Measurements from ENCODE around the gene SAA2.
"Not testable (repeated sequence)": the region's sequence is repeated elsewhere in the genome, so short reads cannot be mapped to it uniquely, and the experiment has no call there.

Gene SAA2

DNA sequence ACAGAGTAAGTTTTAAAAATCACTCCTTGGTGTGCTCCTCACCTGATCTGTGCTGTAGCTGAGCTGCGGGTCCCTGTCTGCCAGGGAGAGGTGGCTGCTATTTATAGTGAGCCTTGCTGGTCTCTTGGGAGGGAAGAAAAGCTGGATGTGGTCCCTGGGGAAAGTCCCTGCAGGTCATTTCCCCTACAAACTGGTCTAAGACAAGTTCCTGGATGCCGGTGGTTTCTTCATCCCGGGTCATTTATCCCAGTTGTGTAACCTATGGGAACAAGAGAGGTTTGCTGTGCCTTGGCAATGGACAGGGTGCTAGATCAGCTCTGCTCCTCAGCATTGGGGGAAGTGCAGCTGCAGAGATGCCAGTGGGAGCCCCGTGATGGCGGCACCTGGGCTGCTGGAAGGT lies at the start of gene SAA2:
SAA2 (minus strand) TSS at position 108 of the 400 bp plus-strand sequence. CDS start 657 bp downstream, outside the sequence.
- no peak for DNase-seq

DNA sequence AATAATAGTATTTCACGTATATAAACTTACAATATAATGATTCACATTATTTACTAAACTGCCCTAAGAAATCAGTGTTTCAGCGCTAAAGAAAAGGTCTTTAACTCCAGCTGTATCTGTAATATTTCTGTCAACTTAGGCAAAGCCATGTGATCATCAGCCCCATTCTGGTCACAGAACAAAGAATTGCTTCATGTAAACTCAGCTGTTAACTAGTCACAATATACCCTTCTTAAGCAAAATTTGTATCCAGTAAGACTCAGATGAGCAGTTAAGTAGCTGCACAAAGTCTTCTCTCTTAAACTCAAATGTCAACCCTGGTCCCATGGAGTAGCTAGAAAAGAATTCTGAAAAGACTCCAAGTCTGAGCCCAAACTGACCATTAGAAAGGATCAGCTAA lies 46.8 kb upstream of the SAA2 start:
- DNase-seq = no peak

DNA sequence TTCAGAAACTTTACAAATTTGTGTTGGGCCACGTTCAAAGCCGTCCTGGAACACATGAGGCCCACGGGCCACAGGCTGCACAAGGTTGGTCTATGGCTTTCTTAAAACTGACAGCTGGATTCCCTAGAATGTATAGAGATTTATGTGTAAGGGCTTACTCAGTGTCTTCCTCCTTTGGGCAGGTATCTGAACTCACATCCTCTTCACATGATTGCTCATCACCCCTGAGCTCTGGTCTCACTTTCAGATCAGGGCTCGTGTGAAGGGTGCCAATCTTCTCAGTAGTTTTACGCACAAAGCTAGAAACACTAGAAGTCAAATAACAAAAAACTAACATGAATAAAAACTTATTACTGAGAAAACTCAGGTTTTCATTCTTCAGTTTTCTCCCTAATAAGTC lies 46.4 kb upstream of the SAA2 start:
- DNase-seq = no peak

DNA sequence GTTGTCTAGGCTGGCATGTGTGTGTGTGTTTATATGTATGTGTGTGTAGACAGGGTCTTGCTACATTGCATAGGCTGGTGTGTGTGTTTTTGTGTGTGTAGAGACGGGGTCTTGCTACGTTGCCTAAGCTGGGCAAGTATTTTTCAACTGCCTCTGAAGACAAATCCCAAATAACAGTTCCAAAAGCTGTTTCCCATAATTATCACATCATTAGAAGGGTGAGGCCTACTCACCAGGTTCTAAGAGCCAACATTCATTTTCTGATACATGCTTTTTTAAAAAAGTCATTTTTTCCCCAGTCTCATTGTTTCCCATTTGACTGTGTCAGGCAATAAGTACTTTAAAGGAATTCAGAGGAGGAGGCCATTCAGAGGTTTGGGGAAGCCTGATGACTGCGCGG lies 40.4 kb upstream of the SAA2 start:
- no peak for DNase-seq

DNA sequence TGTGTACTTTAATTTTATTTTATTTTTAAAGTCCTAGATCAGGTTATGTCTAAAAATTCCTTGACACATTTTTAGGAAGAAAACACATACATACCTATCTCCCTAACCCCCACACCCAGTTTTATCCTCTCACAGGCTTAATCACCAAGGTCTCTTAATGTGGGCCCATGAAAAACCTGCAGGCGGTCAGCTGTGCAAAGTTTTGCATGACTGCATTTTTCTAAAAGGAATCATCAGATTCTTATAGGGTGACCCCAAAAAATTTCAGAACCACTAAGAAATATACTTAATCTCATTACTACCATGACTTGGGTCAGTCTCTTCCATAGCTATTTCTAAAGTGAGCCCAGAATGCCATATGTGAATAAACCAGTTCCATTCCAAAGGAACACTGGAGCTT lies 37.4 kb upstream of the SAA2 start:
- no peak for DNase-seq

DNA sequence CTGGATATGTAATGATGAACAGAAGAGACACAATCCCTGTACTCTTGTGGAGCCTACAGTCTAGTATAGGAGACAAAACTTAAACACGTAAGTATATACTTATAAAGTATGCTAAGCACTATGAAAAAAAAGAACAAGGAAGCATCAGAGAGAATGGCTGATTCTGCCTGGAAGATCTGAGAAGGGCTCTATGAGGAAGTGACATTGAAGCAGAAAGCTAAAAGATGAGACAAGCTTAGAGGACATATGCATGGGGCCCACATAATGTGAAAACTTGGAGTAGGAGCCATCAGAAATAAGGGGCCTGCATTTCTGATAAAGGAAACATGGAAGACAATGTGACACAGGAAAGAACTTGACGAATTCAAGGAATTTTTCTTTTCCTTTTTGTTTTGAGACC lies 34.2 kb upstream of the SAA2 start:
- DNase-seq = no peak

DNA sequence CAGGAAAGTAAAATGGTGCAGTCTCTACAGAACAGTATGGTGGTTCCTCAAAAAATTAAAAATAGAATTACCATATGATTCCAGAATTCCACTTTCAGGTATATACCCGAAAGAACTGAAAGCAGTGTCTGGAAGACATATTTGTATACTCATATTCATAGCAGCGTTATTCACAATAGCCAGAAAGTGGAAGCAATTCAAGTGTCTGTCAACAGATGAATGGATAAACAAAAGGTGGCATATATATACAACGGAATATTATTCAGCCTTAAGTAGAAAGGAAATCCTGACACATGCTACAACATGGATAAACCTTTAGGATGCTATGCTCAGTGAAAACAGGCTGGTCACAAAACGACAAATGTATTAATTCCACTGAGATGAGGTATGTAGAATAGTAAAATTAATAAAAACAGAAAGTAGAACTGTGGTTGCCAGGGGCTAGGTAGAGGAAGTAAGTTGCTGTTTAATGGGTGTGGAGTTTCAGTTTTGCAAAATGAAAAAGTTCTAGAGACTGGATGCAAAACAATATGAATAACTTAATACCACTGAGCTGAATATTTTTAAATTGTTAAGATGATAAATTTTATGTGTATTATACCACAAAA lies 32.1 kb upstream of the SAA2 start:
- DNase-seq = no peak

DNA sequence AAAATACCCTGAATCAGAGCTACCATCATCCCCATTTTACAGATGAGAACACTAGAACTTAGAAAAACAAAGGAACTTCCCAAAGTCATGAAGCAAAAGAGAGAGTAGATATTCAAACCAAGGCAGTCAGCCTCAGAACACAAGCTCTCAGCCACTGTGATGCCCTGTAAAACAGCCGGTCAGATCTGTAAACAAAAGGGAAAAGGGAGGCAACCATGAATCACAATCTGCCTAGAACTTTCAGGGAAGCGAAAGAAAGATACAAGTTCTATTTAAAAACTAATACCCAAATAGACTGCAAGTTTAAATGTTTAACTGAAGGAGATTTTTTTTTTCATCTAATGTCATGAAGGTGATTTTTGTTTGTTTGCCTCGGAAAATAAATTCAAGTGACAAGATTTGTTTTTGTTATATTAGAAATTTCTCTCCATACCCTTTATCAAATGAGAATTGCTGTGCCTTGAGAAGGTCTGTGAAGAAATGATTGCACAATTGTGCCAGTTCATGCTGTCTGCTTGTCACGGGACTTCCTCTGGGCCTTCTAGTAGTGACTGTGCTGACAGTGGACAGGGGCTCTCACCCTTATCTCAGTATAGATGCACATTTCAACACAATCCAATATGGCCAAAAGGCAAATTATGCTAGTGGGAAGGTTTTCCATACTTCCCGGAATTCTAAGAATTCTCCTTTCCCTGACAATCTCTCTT lies 29.2 kb upstream of the SAA2 start:
- no peak for DNase-seq

DNA sequence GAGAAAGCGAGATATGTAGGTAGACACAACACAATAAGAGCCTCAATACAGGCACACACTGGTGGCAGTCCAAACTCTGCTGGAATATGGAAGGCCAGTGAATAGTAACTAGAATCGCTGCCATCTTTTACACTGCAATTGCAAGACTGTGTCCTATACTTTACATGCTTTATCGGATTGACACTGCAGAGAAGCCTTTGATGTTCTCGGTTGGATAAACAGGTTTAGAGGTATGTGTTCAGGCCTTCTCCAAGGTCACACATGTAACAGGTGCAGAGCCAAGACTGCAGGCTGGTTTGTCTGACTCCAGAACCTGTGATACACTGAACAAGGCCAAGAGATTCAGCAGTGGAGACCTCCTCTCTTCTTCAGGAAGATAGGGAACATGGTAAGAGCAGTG lies 22.7 kb upstream of the SAA2 start:
- DNase-seq = no peak

DNA sequence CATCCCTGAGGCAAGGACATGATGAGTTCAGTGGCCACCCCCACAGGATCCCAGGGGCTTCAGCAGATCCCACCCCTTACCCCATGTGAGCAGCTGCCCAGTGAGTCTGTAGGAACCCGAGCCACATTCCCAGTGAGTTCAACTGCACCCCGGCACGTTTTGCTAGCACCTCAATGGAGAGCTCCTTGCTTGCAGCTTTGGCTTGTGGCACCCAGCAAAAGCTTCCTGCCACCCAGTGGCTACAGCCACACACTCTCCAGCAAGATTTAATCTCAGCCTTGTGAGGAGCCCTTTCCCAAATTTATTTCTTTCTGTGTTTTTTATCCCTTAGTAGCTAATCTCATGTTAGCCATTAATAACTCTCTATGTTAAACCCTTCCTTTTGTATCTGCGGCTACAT lies 21.6 kb upstream of the SAA2 start:
- DNase-seq = no peak

DNA sequence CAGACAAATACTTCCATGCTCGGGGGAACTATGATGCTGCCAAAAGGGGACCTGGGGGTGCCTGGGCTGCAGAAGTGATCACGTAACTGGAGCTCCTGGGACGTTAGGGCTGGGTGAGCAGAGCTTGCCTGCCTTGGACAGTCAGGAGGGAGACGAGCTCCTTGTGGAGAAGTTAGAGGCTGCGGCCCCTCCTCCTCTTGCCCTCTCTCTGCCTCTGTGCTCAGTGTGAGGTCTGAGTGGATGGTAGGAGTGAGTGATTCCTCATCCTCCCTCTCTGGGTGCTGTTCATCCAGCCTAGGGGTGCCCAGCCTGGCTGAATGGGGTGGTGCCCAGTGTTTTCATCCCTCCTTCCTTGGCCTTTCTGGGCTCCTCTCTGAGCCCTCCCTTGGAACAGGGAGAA lies 20.8 kb upstream of the SAA2 start:
- DNase-seq = not testable (repeated sequence)

DNA sequence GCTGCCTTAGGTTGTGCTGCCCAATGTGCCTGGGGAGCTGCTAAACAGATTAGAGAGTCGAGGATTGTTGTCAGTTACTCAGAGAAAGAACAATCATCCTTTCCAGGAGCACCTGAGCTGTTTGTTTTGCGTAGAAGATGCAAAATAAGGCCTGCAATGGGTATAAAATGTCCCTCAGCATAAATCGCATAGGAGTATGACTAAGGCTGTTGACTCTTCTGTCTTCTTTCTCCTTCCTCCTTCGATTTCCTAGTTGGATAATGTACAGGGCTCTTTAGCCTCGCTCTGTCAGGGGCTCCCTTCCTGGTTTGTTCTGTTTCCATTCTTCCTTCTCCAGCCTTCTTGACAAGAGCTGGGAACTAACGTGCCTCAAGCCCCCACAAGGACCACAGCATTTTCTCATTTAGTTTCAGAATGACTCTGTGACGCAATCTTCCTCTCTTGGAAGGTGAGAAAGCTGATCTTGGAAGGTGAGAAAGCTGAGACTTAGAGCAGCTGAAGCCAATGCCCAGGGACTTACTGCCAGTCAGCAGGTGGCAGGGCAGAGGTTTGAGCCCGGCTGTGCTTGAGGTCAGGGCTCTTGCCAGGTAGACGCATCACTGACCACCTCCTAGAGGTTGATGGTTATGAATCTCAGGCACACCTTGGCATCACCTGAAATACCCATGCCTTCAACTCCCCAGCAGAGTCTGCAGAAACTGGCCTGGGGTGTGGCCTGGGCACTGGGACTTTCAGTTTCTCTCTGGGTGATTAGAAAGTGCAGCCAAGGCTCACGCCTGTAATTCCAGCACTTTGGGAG lies 19.1 kb upstream of the SAA2 start:
- DNase-seq = not testable (repeated sequence)

DNA sequence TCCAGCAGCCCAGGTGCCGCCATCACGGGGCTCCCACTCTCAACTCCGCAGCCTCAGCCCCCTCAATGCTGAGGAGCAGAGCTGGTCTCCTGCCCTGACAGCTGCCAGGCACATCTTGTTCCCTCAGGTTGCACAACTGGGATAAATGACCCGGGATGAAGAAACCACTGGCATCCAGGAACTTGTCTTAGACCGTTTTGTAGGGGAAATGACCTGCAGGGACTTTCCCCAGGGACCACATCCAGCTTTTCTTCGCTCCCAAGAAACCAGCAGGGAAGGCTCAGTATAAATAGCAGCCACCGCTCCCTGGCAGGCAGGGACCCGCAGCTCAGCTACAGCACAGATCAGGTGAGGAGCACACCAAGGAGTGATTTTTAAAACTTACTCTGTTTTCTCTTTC lies 17.5 kb upstream of the SAA2 start, which contains the start of gene SAA1:
SAA1 (plus strand) TSS at position 316 of the 400 bp plus-strand sequence. CDS start 624 bp downstream, outside the sequence.
- DNase-seq = no peak

DNA sequence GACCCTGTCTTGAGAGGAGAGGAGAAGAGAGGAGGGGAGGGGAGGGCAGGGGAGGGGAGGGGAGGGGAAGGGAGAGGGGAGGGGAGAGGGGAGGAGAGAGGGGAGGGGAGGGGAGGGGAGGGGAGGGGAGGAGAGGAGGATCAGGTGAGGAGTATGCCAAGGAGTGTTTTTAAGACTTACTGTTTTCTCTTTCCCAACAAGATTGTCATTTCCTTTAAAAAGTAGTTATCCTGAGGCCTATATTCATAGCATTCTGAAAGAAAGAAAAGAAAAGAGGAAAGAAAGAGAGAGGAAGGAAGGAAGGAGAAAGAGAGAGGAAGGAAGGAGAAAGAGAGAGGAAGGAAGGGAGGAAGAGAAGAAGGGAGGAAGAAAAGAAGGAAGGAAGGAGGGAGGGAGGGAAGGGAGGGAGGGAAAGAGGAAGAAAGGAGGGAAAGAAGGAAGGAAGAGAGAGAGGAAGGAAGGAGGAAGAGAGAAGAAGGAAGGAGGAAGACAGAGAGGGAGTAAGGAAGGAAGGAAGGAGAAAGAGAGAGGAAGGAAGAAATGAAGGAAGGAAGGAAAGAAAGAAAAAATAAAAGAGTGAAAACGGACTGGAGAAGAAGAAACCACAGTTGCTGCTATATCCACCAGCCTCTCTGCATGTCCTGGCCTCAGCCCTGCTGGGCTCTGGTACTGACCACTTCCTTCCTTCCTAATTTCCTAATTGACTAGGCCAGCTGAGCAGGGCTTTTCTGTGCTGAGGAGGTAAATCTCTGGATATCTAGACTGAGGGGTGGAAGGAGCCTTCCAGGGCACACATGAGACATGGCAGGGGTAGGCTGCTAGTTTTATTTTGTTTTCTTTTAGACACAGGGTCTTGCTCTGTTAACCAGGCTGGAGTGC lies 16.4 kb upstream of the SAA2 start:
- DNase-seq = no peak

DNA sequence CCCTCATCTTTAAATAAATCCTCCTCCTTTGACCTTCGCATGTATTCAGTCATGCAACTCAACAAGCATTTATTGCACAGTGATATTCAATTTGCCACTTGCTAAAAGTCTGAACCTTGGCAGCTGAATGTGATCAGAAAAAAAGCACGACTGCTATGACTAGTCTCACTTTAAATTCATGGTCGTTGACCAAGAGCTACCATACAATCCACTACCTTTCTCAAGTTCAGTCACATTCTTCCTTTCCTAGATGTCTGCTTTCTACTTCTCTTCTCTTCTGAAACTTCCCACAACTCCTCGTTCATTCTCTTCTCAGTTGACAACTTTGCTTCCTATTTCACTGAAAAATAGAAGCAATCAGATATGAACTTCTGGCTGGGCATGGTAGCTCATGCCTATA lies 15.6 kb upstream of the SAA2 start:
- no peak for DNase-seq

DNA sequence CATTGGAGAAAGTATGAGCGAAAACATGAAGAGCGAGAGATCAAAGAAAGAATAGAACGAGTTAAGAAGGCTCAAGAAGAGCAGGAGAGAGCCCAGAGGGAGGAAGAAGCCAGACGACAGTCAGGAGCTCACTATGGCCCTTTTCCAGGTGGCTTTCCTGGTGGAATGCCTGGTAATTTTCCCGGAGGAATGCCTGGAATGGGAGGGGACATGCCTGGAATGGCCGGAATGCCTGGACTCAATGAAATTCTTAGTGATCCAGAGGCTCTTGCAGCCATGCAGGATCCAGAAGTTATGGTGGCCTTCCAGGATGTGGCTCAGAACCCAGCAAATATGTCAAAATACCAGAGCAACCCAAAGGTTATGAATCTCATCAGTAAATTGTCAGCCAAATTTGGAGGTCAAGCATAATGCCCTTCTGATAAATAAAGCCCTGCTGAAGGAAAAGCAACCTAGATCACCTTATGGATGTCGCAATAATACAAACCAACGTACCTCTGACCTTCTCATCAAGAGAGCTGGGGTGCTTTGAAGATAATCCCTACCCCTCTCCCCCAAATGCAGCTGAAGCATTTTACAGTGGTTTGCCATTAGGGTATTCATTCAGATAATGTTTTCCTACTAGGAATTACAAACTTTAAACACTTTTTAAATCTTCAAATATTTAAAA lies 14.3 kb upstream of the SAA2 start:
- not testable (repeated sequence) for DNase-seq

DNA sequence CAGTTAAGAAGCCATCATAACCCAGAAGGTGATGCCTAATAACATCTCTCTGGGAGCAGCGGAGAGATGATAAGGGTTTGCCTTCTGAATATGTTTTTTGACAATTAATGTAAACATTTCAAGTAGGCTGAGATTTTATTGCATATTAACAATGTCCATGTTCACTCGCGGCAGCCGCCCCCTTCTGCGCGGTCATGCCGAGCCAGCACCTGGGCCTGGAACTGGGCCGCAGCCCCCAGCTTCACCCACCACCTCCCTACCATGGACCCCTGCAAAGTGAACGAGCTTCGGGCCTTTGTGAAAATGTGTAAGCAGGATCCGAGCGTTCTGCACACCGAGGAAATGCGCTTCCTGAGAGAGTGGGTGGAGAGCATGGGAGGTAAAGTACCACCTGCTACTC lies 13.3 kb upstream of the SAA2 start:
- no peak for DNase-seq

DNA sequence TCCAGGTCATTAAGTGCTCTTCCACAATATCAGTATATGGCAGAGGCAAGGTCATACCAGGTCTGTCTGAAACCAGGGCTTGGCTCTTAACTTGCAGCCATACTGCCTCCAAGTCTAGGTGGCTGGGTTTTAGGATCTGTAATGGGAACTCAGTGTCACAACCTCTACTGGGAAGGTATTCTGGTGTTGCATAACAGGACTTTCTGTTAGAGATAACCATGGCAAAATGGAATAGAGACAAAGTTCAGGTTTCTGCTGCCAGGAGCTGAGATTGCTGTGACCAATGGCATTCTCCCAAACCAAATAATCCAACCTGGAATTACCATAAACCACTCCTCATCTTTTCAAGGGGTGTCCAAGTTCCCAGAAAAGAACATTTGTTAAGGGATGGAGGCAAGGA lies 10.8 kb upstream of the SAA2 start:
- DNase-seq = no peak

DNA sequence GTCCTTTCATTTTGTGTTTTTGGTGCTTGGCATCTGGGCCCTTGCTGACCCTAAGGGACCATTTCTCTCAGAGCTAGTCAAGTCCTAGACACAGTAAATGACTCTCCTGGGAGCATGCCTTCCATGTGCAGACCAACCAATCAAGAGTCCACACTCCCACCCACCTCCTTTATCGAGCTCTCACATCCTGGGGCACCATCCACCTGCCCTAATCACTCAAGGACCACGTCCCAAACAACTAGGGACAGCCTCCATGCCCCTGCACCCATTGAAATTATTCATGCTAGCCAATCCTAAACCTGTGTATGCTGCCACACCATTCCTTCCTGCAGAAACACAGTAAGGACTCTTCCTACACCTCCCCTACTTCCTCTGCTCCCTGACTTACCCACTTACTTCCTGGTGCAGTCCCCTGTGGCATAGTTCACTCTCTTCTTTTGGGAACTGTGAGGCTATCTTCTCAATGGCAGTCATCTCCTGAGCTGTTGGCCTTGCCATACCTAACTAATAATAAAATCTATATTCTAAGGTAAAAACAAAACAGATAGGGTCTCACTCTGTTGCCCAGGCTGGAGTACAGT lies 6.4 kb upstream of the SAA2 start:
- DNase-seq = no peak

DNA sequence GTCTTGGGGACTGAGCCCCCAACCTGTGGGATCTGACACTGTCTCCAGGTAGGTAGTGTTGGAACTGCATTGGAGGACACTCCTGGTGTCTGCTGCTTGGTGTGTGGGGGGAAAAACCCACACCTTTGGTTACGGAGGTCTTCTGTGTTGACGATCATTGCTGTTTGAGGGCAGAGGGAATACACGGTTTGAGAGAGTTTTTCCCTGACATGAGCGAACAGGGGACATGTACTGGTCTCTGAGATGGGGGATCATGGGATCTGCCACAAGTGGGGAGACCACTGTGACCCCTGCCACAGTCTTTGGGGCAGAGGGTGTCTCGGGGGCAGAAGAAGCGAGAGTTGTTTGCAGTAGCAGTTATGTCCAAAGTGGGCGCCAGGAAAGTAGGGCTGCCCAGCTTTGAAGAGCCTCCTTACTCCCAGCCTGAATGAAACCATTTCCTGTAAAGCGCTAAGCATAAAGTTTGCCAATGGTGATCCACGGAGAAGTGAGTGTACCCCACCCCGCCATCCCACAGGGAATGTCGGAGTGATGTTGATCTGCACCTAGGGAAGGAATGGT lies 5.4 kb upstream of the SAA2 start:
- DNase-seq = no peak

DNA sequence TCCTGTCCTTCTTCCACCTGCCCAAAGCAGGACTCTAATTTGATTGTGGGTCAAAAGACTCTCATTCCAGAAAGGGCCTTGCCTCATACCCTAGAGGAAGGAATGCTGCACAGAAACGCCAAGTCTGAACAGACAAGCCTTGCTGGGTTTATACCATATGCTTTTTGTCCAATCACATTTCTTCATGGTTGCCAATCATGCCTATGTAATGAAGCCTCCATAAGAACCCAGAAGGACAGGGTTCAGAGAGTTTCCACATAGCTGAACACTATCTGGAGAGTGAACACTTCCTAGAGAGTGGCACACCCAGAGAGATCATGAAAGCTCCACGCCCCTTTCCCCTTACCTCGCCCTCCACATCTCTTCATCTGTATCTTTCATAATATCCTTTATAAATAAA lies 4.8 kb upstream of the SAA2 start:
- no peak for DNase-seq

DNA sequence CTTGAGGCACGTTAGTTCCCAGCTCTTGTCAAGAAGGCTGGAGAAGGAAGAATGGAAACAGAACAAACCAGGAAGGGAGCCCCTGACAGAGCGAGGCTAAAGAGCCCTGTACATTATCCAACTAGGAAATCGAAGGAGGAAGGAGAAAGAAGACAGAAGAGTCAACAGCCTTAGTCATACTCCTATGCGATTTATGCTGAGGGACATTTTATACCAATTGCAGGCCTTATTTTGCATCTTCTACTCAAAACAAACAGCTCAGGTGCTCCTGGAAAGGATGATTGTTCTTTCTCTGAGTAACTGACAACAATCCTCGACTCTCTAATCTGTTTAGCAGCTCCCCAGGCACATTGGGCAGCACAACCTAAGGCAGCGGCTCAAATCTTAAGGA lies 1.3 kb downstream of the SAA2 start:
- DNase-seq = not testable (repeated sequence)

Measured in NCI-H1694 treated with DMSO at 0.1 percent for 48 hours (cell line).